Activated CD8-positive, alpha-beta T cell treated with anti-CD3 and anti-CD28 coated beads for 36 hours (primary cell): Measurements from ENCODE around the gene LTBP3. TPM values are rescaled to one million over a fixed set of nuclear protein-coding genes. Genes with fewer than 3 reads are reported as not detected.

ENCODE experiments used
- ATAC-seq: fragments of 200-7000 bp; cut with Tn5 transposase; one replicate; pipeline ENCODE4 v1.10.0; 2021; ENCODE audit warnings: mild to moderate bottlenecking, moderate library complexity
- CTCF ChIA-PET: fragments of 350-600 bp; sonication (Branson Sonifier 250); formaldehyde crosslinking; loops from one replicate; lab custom pipeline; 2021; ENCODE audit warnings: antibody characterized with exemption; lab: Charles Lee
- POLR2A ChIA-PET: fragments of 350-600 bp; sonication (Branson Sonifier 250); formaldehyde crosslinking; loops from one replicate; lab custom pipeline; 2021; ENCODE audit warnings: antibody characterized with exemption; lab: Charles Lee
- DNase-seq: peaks from one replicate; pipeline ENCODE4 v3.0.0-alpha.2; 2020
- H3K27ac Mint-ChIP-seq: one replicate; pipeline ENCODE4 v1.8.0; 2021; ENCODE audit warnings: mild to moderate bottlenecking, mixed read lengths
- H3K27me3 Mint-ChIP-seq: one replicate; pipeline ENCODE4 v1.8.0; 2021; ENCODE audit warnings: mixed read lengths
- H3K36me3 Mint-ChIP-seq: one replicate; pipeline ENCODE4 v1.8.0; 2021; ENCODE audit warnings: low read depth, mixed read lengths
- H3K4me1 Mint-ChIP-seq: one replicate; pipeline ENCODE4 v1.8.0; 2021; ENCODE audit warnings: low read depth, mixed read lengths
- H3K4me3 Mint-ChIP-seq: one replicate; pipeline ENCODE4 v1.8.0; 2021; ENCODE audit warnings: mild to moderate bottlenecking, moderate library complexity, mixed read lengths
- H3K9me3 Mint-ChIP-seq: one replicate; pipeline ENCODE4 v1.8.0; 2021; ENCODE audit warnings: mixed read lengths
- intact Hi-C: fragments of 100-400 bp; cut with micrococcal nuclease; formaldehyde crosslinking; loops from one replicate; pipeline ENCODE4 v1.10.0; 2022
- total RNA-seq, 2 experiments: library from RNA; stranded (reverse); gene quantifications; one replicate each; pipeline ENCODE4 v1.2.3, GENCODE V29; 2021
- TF ChIP-seq, protein P1 (sequence below): fragments of 200-600 bp; IDR thresholded peaks from one replicate; pipeline ENCODE4 v1.8.0; 2022; ENCODE audit warnings: antibody characterized with exemption, mild to moderate bottlenecking

The LTBP3 gene
- total RNA-seq, 2 experiments from 2014 or later, result 55.4 to 56.0 TPM

DNA sequence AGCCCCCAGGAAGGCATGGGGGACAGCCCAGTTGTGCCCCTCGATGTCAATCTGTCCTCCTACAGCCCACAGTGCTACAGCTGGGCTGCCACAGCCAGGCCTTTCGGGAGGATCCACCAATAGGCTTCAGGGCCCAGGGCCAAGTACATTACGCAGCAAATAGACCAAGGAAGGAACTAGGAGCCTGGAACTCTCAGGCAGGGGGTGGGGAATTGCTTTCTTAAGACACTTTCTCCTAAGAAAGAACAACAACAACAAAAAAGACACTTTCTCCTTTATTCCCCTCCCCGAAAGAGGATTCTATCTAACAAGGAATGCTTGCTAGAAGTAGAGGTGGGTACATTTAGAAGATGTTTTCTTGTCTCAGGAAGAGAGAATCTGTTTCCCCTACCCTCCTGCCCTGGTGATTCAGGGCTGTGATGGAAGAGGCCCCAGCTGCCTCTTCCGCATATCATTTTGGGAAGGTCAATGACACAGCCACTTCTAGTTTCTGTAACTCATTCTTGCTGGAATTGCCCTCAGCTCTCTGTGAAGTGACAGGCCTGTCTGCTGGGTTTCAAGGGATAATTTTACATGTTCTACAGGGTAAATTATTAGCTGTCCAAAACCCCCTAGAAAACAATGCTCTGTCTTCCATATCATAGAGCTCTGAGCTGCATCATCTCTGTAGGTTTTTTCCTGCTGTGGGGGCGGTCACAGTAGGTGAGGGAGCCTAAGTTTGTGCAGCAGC lies 65.4 kb downstream of the LTBP3 start:
- CTCF ChIA-PET, result interaction anchor here (0.7 to 1.3 kb wide), 4 partner anchors 26 to 76 kb away, joined by 3 to 7 read pairs (median 4); no protein-coding TSS in a partner anchor
- TF ChIP-seq, protein P1, sequence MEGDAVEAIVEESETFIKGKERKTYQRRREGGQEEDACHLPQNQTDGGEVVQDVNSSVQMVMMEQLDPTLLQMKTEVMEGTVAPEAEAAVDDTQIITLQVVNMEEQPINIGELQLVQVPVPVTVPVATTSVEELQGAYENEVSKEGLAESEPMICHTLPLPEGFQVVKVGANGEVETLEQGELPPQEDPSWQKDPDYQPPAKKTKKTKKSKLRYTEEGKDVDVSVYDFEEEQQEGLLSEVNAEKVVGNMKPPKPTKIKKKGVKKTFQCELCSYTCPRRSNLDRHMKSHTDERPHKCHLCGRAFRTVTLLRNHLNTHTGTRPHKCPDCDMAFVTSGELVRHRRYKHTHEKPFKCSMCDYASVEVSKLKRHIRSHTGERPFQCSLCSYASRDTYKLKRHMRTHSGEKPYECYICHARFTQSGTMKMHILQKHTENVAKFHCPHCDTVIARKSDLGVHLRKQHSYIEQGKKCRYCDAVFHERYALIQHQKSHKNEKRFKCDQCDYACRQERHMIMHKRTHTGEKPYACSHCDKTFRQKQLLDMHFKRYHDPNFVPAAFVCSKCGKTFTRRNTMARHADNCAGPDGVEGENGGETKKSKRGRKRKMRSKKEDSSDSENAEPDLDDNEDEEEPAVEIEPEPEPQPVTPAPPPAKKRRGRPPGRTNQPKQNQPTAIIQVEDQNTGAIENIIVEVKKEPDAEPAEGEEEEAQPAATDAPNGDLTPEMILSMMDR, result no peak
- DNase-seq, result peak; percentile 52
- Mint-ChIP-seq H3K27ac (peak overlapping the region; percentile 91), H3K4me3 (peak overlapping the region; percentile 34), H3K36me3 (peaks cover 1% of the 10 kb centered on the region), H3K9me3 (no peaks in the 10 kb centered on the region), H3K27me3 (no peaks in the 10 kb centered on the region), H3K4me1 (peaks cover 61% of the 10 kb centered on the region)
- POLR2A ChIA-PET, result interaction anchor here (0.9 to 36.2 kb wide), 4 partner anchors 10 to 72 kb away, joined by 4 to 4842 read pairs (median 218); partner anchors contain the start of genes MALAT1 and NEAT1
- ATAC-seq, result peak; percentile 2
- intact Hi-C loops, result no loop called here

DNA sequence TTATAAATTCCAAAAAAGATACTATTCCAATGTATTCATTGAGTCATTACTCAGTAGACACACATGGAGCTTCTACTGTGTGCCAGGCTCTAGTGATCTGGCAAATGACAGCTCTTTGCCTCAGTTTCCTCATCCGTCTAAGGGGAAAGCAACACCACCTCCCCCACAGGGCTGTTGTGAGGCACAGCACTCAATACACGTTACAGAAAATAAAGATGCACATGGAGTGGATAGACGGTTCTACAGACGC lies 65.8 kb downstream of the LTBP3 start:
- Mint-ChIP-seq H3K4me1 (peaks cover 66% of the 10 kb centered on the region), H3K36me3 (peaks cover 1% of the 10 kb centered on the region), H3K4me3 (no peak overlapping the region), H3K9me3 (no peaks in the 10 kb centered on the region), H3K27me3 (no peaks in the 10 kb centered on the region), H3K27ac (no peak overlapping the region)
- no peak for ATAC-seq
- TF ChIP-seq, protein P1, result no peak
- intact Hi-C loops, result no loop called here
- ChIA-PET CTCF (interaction anchor here (0.8 to 1.3 kb wide), 2 partner anchors 14 to 75 kb away, joined by 3 to 4 read pairs; no protein-coding TSS in a partner anchor), POLR2A (interaction anchor here (0.9 to 36.2 kb wide), 4 partner anchors 10 to 72 kb away, joined by 4 to 4842 read pairs (median 218); partner anchors contain the start of genes MALAT1 and NEAT1)
- DNase-seq, result no peak

DNA sequence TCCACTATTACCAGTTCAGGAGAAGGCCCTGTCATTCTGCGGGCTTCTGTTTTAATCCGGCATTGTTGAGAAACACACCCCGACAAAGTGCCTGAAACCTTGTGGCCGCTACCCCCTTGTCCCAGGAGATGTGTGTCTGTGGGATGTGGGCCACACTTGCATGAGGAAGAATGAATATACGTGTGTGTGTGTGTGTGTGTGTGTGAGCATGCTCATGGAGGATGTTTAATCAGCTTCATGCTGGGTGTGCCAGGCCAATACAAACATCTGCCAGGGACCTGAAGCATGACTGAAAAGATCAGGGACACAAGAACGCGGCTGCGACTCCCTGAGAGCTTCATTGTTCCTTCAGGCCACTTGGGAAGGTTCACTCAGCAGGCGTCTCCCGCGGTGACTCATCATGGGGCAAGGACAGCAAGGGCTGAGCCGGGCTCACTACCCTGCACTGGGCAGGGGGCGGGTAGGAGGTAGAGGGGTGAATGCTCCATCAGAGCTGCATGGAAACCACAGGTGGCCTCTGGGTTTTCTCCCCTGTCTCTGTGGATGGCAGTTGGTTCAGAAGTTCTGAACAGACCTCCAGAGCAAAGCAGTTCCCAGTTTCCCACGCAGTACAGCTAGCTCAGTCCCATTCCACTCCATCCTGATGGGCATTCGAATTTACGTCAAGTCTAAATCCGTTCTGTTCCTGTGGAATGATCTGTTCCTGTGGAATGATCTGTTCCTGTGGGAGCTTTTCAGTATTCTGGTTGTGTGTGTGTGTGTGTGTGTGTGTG lies 66.4 kb downstream of the LTBP3 start:
- Mint-ChIP-seq H3K4me3 (no peak overlapping the region), H3K9me3 (no peaks in the 10 kb centered on the region), H3K27me3 (no peaks in the 10 kb centered on the region), H3K4me1 (peaks cover 66% of the 10 kb centered on the region), H3K27ac (no peak overlapping the region), H3K36me3 (peaks cover 1% of the 10 kb centered on the region)
- intact Hi-C loops, result no loop called here
- ChIA-PET POLR2A (interaction anchor here (0.9 to 36.2 kb wide), 4 partner anchors 11 to 71 kb away, joined by 4 to 4842 read pairs (median 218); partner anchors contain the start of genes MALAT1 and NEAT1), CTCF (interaction anchor here (0.6 to 1.3 kb wide), 3 partner anchors 12 to 75 kb away, joined by 3 to 4 read pairs (median 3); no protein-coding TSS in a partner anchor)
- ATAC-seq (no peak), DNase-seq (no peak)
- TF ChIP-seq, protein P1, result no peak

DNA sequence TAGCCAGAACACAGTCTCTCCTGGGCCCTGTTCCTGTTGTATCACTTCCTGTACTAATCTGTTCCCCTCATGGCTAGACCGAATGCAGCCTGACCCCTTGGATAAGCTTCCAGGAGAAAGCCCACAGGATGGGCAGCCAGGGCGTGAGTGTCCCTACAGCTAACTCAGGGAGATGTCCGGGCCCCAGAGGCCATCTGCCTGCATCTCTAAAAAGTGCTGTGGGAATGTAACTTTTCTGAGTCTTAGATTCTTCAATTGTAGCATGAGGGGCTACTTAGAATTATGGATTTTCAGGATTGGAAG lies 67.0 kb downstream of the LTBP3 start:
- Mint-ChIP-seq H3K27me3 (no peaks in the 10 kb centered on the region), H3K9me3 (no peaks in the 10 kb centered on the region), H3K36me3 (peaks cover 1% of the 10 kb centered on the region), H3K4me3 (no peak overlapping the region), H3K4me1 (peaks cover 61% of the 10 kb centered on the region), H3K27ac (no peak overlapping the region)
- DNase-seq (no peak), ATAC-seq (no peak)
- ChIA-PET POLR2A (interaction anchor here (9.6 to 36.2 kb wide), 3 partner anchors 11 to 71 kb away, joined by 94 to 4842 read pairs (median 343); partner anchors contain the start of genes MALAT1 and NEAT1), CTCF (interaction anchor here (0.6 kb wide), 1 partner anchor 11 kb away, joined by 3 read pairs; no protein-coding TSS in a partner anchor)
- TF ChIP-seq, protein P1, result no peak
- intact Hi-C loops, result no loop called here
